GM12801 (cell line): ENCODE results near the gene HDAC2.

Source experiments
- TF ChIP-seq, protein P1 (sequence below): IDR thresholded peaks from one replicate; pipeline ENCODE4 v1.5.1; 2011; ENCODE audit warnings: control low read depth; ENCODE audit not compliant: insufficient read length; ENCODE audit errors: extremely low read depth

Gene HDAC2

DNA sequence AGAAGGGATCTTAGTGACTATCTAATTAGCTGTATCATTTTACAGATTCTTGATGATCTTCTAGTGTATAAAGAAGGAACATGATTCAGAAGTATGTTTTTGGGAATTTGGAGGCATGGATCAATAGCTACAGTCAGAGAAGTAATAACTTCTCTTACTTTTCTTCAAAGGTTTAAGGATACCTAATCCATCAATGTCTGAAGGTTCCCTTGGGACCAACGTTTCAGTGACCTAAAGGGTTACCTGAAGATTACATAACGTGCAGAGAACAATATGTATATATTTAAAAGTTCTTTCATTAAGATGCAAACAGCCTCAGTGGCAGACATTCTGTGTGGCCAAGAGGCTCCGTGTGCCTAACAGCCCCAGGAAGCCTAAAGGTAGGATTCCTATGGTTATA is 3.2 kb downstream of the HDAC2 start:
- TF ChIP-seq, protein P1, sequence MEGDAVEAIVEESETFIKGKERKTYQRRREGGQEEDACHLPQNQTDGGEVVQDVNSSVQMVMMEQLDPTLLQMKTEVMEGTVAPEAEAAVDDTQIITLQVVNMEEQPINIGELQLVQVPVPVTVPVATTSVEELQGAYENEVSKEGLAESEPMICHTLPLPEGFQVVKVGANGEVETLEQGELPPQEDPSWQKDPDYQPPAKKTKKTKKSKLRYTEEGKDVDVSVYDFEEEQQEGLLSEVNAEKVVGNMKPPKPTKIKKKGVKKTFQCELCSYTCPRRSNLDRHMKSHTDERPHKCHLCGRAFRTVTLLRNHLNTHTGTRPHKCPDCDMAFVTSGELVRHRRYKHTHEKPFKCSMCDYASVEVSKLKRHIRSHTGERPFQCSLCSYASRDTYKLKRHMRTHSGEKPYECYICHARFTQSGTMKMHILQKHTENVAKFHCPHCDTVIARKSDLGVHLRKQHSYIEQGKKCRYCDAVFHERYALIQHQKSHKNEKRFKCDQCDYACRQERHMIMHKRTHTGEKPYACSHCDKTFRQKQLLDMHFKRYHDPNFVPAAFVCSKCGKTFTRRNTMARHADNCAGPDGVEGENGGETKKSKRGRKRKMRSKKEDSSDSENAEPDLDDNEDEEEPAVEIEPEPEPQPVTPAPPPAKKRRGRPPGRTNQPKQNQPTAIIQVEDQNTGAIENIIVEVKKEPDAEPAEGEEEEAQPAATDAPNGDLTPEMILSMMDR: no peak

DNA sequence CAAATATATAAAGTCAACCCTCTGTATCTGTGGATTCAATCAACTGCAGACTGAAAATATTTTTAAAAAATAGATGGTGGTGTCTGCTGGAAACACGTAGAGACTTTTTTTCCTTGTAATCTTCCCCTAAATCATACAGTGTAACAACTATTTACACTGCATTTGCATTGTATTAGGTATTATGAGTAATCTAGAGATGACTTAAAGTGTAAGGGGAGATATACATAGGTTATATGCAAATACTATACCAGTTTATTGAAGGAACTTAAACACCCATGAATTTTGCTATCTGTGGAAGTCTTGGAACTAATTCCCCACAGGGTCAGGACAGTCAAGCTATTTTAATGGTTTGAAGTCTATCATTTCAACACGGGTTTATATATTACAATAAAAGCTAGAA is 10.2 kb downstream of the HDAC2 start:
- TF ChIP-seq, protein P1: no peak

DNA sequence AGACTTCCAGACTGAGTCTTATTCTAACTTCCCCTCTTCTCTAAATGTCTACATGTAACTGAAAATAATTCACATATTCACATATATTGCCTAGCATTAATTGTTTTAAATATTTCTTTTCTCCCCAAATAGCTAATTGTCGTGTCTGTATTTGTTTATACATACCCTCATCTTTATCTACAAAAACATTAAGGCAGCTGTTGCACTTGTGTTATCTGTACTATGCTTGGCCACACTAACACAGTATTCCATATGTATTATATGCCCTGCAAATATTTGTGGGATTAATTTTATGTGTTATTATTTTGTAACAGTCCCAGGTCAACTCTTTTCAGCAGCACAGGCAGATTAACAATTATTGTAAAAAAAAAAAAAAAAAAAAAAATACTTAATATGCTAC is 11.7 kb downstream of the HDAC2 start:
- TF ChIP-seq, protein P1: no peak

DNA sequence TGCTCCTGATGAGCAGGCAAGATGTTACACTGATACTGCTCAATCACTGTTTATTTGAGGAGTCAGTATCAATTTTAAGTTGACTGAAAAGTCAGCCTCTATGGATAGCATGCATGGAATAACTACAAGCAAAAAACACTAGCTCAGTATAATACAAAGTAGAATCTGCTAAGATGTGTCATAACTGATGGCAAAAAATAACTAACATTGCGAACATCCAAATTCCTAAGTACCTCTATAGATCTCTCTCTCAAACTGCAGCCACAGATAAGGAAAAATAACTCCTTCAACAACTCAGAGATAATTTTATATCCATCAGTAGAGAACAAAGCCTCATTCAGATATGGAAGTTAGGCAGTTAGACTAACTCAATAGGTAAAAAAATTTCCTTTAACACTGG is 16.3 kb downstream of the HDAC2 start:
- TF ChIP-seq, protein P1: no peak

DNA sequence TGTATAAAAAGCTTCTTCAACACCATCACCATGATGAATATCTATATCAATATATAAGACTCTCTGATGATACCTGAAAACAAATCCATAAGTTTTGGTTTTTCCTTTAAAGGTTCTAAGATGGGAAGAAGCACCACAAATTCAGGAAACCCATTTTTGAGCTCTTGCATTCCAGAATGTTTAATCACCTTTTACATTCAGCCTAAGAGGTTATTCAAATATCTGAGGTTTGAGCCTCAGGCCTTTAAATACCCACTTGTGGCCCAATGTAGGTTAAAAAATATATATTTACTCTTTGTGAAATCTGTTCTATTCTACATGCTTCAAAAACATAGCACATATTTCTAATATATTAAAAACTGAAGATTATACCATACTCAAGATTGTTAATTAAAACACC is 17.6 kb downstream of the HDAC2 start:
- TF ChIP-seq, protein P1: no peak

DNA sequence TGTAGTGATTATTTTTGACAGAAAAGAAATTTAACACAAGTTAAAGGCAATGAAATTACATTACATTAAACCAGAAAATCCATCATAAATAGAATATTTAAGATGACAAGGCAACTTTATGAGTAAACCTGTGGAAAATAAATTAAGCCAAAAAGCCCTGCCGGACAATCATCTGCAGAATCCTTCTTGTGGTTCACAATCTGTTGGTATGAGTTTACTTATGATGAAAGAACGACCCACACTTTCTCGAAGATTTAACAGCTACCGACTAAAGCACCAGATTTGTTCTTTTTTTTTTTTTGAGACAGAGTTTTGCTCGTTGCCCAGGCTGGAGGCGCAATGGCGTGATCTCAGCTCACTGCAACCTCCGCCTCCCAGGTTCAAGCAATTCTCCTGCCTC is 21.4 kb downstream of the HDAC2 start:
- TF ChIP-seq, protein P1: no peak

DNA sequence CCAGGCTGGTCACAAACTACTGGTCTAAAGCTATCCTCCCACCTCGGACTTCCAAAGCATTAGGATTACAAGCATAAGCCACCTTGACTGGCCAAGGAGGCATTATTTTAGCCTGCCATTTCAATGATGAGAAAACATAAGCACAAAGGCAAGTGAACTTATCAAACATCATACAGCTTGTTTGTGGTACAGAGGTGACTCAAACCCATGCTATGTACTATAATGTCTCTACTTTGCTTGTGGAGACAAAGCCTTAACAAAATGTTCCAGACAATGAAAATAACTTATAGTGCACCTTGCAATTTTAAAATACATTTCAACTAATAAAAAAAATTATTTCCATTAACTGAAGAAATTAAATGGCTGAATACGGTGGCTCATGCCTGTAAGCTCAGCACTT is 26.2 kb downstream of the HDAC2 start:
- TF ChIP-seq, protein P1: no peak

DNA sequence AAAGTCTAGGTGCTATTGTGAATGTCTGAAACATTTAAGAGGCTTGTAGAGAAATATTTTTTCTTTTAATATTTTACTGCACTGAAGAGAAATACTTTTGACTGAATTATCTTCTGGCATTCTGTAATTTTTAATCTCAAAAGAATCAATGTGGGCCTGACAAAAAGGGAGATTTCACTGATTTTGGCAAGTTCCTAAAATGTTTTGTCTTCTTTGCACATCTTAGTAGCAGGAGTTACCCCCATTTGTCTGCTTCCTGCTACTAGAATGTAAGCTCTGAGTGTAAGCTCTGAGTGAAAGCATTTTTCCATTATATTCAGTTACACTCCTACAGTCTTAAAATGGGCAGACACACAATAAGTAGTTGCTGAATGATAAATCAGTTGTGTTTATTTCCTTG is 31.1 kb downstream of the HDAC2 start:
- TF ChIP-seq, protein P1: no peak
